HL-60 (cell line): ENCODE results near the gene SHCBP1.

ENCODE experiments used
- CTCF ChIP-seq: IDR thresholded peaks from one replicate; pipeline ENCODE4 v1.5.1; 2011; ENCODE audit warnings: low read length, control low read depth, inconsistent platforms; ENCODE audit not compliant: insufficient read depth
- GABPA ChIP-seq: IDR thresholded peaks from 2 replicates; pipeline ENCODE4 v1.6.1; 2012; ENCODE audit warnings: low read depth
- POLR2AphosphoS5 ChIP-seq: IDR thresholded peaks from 2 replicates; pipeline ENCODE4 v1.6.1; 2012; ENCODE audit warnings: low read depth
- REST ChIP-seq: IDR thresholded peaks from 2 replicates; pipeline ENCODE4 v1.6.1; 2012; ENCODE audit warnings: low read depth; ENCODE audit not compliant: insufficient replicate concordance

- no peak for TF ChIP-seq GABPA
- TF ChIP-seq CTCF = no peak
- TF ChIP-seq REST = no peak
- no peak for TF ChIP-seq POLR2AphosphoS5
These were observed 29.1 kb upstream of the SHCBP1 start for GRCh38 chr16:46650254-46650623.
